ENCODE results near the gene LRRC55. TPM values are rescaled to one million over a fixed set of nuclear protein-coding genes. Genes with fewer than 3 reads are reported as not detected.

Gene LRRC55
- total and polyA plus RNA-seq, 2 donors (not counting 3 experiments of a cell fraction or from before 2014, with no cell fraction given), result not detected

- H3K36me3 ChIP-seq (ENCODE audit: control insufficient read depth in 2 of 2, extremely low read depth in 1 of 2, insufficient read depth in 2 of 2, low read length in 2 of 2), result no peaks in the 10 kb centered on the region
- H2AFZ ChIP-seq (ENCODE audit: low read depth, low read length), result no peak overlapping the region
- H3K4me1 ChIP-seq (ENCODE audit: control insufficient read depth, extremely low read depth, insufficient read depth, low read length), result peaks cover 4% of the 10 kb centered on the region
- H3K9me1 ChIP-seq (replicated peaks; ENCODE audit: control insufficient read depth, extremely low read depth, insufficient read depth, low read length), result no peaks in the 10 kb centered on the region
- H3K27me3 ChIP-seq (ENCODE audit: control insufficient read depth in 2 of 2, insufficient read depth in 2 of 2, low read length in 2 of 2), result no peaks in the 10 kb centered on the region
- intact Hi-C loops (cut with micrococcal nuclease) (loop anchor here (5.0 kb wide), 1 partner anchor 291 kb away; no protein-coding TSS in a partner anchor), dilution Hi-C loops (cut with MboI; ENCODE audit: extremely low pct_ligation_motif_present, low sequenced_read_pairs) (no loop called here)
- no peak for FAIRE-seq
- BruUV-seq (replicated peaks), result no TSS peak
- H3K27ac ChIP-seq (ENCODE audit: insufficient read depth, low read depth, low read length), result no peak overlapping the region
- no peak overlapping the region for H3K4me2 ChIP-seq (ENCODE audit: insufficient read depth, low read length)
- CTCF ChIA-PET, result interaction anchor here (7.8 kb wide), 1 partner anchor 115 kb away, joined by 115 read pairs; no protein-coding TSS in a partner anchor
- POLR2A ChIA-PET, result no interaction called here
- TF ChIP-seq MYC (IDR thresholded peaks at IDR 0.05; ENCODE audit: low read depth, low read length), result no peak
- DNase-seq (ENCODE audit: low read depth, low spot score), result no peak
- H3K4me3 ChIP-seq (replicated peaks in 1 of 3; ENCODE audit: insufficient read depth in 1 of 3, low read depth in 1 of 3, low read length in 3 of 3), result no peak overlapping the region
- no peaks in the 10 kb centered on the region for H4K20me1 ChIP-seq (replicated peaks; ENCODE audit: control insufficient read depth, extremely low read depth, insufficient read depth, low read length)
- no peaks in the 10 kb centered on the region for H3K79me2 ChIP-seq (ENCODE audit: control insufficient read depth, insufficient read depth, low read length)
- no peaks in the 10 kb centered on the region for H3K9me3 ChIP-seq (replicated peaks; ENCODE audit: control insufficient read depth, insufficient read depth, low read length)
- H3K9ac ChIP-seq (replicated peaks; ENCODE audit: extremely low read depth, insufficient read depth, low read length), result no peak overlapping the region
Measured at GRCh38 chr11:57133366-57134038, 48.3 kb upstream of the LRRC55 start.

- Histone ChIP-seq H3K4me2 (ENCODE audit: insufficient read depth, low read length) (no peak overlapping the region), H3K36me3 (ENCODE audit: control insufficient read depth in 2 of 2, extremely low read depth in 1 of 2, insufficient read depth in 2 of 2, low read length in 2 of 2) (no peaks in the 10 kb centered on the region), H3K4me1 (ENCODE audit: control insufficient read depth, extremely low read depth, insufficient read depth, low read length) (peaks cover 2% of the 10 kb centered on the region), H3K9ac (replicated peaks; ENCODE audit: extremely low read depth, insufficient read depth, low read length) (no peak overlapping the region), H3K79me2 (ENCODE audit: control insufficient read depth, insufficient read depth, low read length) (no peaks in the 10 kb centered on the region), H3K4me3 (replicated peaks in 1 of 3; ENCODE audit: insufficient read depth in 1 of 3, low read depth in 1 of 3, low read length in 3 of 3) (no peak overlapping the region), H3K27ac (ENCODE audit: insufficient read depth, low read depth, low read length) (no peak overlapping the region), H3K9me3 (replicated peaks; ENCODE audit: control insufficient read depth, insufficient read depth, low read length) (no peaks in the 10 kb centered on the region), H3K27me3 (ENCODE audit: control insufficient read depth in 2 of 2, insufficient read depth in 2 of 2, low read length in 2 of 2) (no peaks in the 10 kb centered on the region), H2AFZ (ENCODE audit: low read depth, low read length) (no peak overlapping the region), H4K20me1 (replicated peaks; ENCODE audit: control insufficient read depth, extremely low read depth, insufficient read depth, low read length) (no peaks in the 10 kb centered on the region), H3K9me1 (replicated peaks; ENCODE audit: control insufficient read depth, extremely low read depth, insufficient read depth, low read length) (no peaks in the 10 kb centered on the region)
- POLR2A ChIA-PET, result interaction anchor here (0.7 kb wide), 1 partner anchor 77 kb away, joined by 4 read pairs; no protein-coding TSS in a partner anchor
- BruUV-seq (replicated peaks), result no TSS peak
- DNase-seq (ENCODE audit: low read depth, low spot score), result no peak
- intact Hi-C loops (cut with micrococcal nuclease) (loop anchor here (5.0 kb wide), 1 partner anchor 292 kb away; no protein-coding TSS in a partner anchor), dilution Hi-C loops (cut with MboI; ENCODE audit: extremely low pct_ligation_motif_present, low sequenced_read_pairs) (no loop called here)
- TF ChIP-seq GATA2 (IDR thresholded peaks at IDR 0.05; ENCODE audit: insufficient read depth, insufficient read length, low read depth, low read length) (no peak), CTCF (IDR thresholded peaks at IDR 0.05; ENCODE audit: extremely low read depth in 1 of 2, insufficient read depth in 1 of 2, low read depth in 1 of 2, low read length in 2 of 2) (no peak), JUN (IDR thresholded peaks at IDR 0.05; ENCODE audit: borderline replicate concordance, insufficient read depth, insufficient read length, low read depth) (no peak), POLR2AphosphoS5 (IDR thresholded peaks at IDR 0.05; ENCODE audit: insufficient read depth, low read depth, low read length) (no peak), MYC (IDR thresholded peaks at IDR 0.05; ENCODE audit: low read depth, low read length) (no peak)
- CTCF ChIA-PET, result interaction anchor here (7.8 kb wide), 1 partner anchor 114 kb away, joined by 115 read pairs; no protein-coding TSS in a partner anchor
- no peak for FAIRE-seq
Measured at GRCh38 chr11:57134284-57134683, 47.5 kb upstream of the LRRC55 start.

Data from endothelial cell of umbilical vein (primary cell).